Measurements from ENCODE around the gene SSBP1. TPM values are rescaled to one million over a fixed set of nuclear protein-coding genes. Genes with fewer than 3 reads are reported as not detected.

The SSBP1 gene
- polyA plus RNA-seq, 2 donors, result 159 to 209 TPM

DNA sequence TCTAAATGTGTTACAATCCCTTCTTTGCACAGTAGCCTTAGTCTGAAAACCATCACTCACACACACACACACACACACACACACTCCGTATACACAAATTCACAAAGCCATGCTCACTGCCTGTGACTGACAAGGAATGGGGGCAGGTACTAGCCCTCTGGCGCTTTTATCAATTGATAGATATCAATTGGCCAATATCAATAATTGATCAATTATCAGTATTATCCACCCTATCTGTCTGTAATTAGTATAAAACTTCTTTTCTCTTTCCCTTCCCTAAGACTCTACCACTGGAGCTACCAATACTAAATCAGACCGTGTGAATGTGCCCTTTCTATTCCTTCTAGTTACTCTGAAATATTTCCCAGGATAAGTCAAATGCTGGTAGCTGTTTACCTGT is 38.3 kb upstream of the SSBP1 start:
- WGBS, 2 donors, result 69 to 77% methylated on average over 3 of the region's 3 CpGs
- Histone ChIP-seq H3K36me3 (ENCODE audit: control insufficient read depth in 2 of 2, insufficient read depth in 2 of 2, low read length in 1 of 2) (no peaks in the 10 kb centered on the region), H3K27ac (ENCODE audit: low read depth in 2 of 2, low read length in 1 of 2) (no peak overlapping the region), H3K4me3 (ENCODE audit: low read depth in 1 of 2, low read length in 2 of 2) (no peak overlapping the region), H3K9me3 (ENCODE audit: control insufficient read depth in 2 of 2, insufficient read depth in 1 of 2, low read depth in 1 of 2, low read length in 1 of 2) (no peaks in the 10 kb centered on the region), H3K27me3 (ENCODE audit: control insufficient read depth in 1 of 2, insufficient read depth in 2 of 2, low read length in 2 of 2) (no peaks in the 10 kb centered on the region), H3K4me1 (ENCODE audit: control insufficient read depth in 2 of 2, insufficient read depth in 2 of 2, low read length in 1 of 2) (peaks cover 5 to 11% of the 10 kb centered on the region in 2 donors)

DNA sequence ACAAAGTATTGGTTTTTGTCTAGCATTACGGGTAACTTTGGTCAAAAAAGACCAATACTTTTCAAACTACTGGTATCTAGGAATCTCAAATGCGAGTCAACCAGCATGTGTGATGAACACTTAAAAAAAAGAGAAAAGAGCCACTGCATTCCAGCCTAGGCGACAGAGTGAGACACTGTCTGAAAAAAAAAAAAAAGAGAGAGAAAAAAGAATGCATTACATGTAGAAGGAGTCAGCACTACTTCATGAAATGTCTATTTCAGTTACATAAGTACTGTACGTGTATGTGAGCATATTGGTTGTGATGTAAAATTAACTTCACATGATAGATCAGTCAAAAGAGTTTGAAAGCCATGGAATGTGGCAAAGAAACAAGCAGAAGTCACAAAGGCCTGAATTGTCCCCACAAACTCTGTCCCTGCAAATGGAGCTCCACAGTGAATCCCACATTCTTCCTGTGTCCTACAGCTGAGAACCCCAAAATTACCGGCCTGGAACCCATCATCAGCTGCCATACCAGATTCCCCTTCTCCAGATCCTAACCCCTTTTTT is 37.8 kb upstream of the SSBP1 start:
- Histone ChIP-seq H3K4me3 (ENCODE audit: low read depth in 1 of 2, low read length in 2 of 2) (peak overlapping the region in 1 of 2 donors; percentile 68), H3K9me3 (ENCODE audit: control insufficient read depth in 2 of 2, insufficient read depth in 1 of 2, low read depth in 1 of 2, low read length in 1 of 2) (no peaks in the 10 kb centered on the region), H3K27me3 (ENCODE audit: control insufficient read depth in 1 of 2, insufficient read depth in 2 of 2, low read length in 2 of 2) (no peaks in the 10 kb centered on the region), H3K27ac (ENCODE audit: low read depth in 2 of 2, low read length in 1 of 2) (no peak overlapping the region), H3K4me1 (ENCODE audit: control insufficient read depth in 2 of 2, insufficient read depth in 2 of 2, low read length in 1 of 2) (peaks cover 5 to 11% of the 10 kb centered on the region in 2 donors), H3K36me3 (ENCODE audit: control insufficient read depth in 2 of 2, insufficient read depth in 2 of 2, low read length in 1 of 2) (no peaks in the 10 kb centered on the region)
- WGBS, 2 donors, result 61 to 65% methylated on average over 5 of the region's 5 CpGs

DNA sequence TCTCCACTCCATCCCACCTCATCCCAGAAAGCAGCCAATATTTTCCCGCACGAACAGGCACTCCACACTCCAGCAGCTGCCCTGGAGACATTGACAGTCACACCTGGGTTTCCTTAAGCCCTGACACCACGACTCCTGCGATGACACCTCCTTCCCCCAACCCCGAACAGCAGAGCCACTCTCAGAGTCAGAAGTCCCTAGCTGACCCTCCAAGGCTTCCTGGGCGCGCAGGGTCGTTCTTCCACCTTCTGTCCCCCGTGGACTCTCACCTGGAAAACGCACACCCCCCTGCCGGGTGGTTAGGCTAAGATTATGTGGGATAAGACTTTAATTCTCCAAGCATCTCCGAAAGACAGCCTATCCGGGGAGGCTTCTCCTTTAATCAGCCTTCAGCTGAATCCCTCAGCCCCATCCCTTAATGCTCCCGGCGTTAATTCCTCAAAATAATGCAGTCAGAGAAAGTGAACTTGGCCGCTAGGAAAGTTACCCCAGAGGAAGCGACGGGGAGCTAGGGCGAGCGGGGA is 37.2 kb upstream of the SSBP1 start:
- Histone ChIP-seq H3K27me3 (ENCODE audit: control insufficient read depth in 1 of 2, insufficient read depth in 2 of 2, low read length in 2 of 2) (no peaks in the 10 kb centered on the region), H3K27ac (ENCODE audit: low read depth in 2 of 2, low read length in 1 of 2) (peak overlapping the region; percentile 67 to 82), H3K36me3 (ENCODE audit: control insufficient read depth in 2 of 2, insufficient read depth in 2 of 2, low read length in 1 of 2) (no peaks in the 10 kb centered on the region), H3K9me3 (ENCODE audit: control insufficient read depth in 2 of 2, insufficient read depth in 1 of 2, low read depth in 1 of 2, low read length in 1 of 2) (no peaks in the 10 kb centered on the region), H3K4me1 (ENCODE audit: control insufficient read depth in 2 of 2, insufficient read depth in 2 of 2, low read length in 1 of 2) (peaks cover 5 to 8% of the 10 kb centered on the region in 2 donors), H3K4me3 (ENCODE audit: low read depth in 1 of 2, low read length in 2 of 2) (peak overlapping the region; percentile 31 to 68)
- WGBS, 2 donors, result 8 to 9% methylated on average over 20 of the region's 20 CpGs

DNA sequence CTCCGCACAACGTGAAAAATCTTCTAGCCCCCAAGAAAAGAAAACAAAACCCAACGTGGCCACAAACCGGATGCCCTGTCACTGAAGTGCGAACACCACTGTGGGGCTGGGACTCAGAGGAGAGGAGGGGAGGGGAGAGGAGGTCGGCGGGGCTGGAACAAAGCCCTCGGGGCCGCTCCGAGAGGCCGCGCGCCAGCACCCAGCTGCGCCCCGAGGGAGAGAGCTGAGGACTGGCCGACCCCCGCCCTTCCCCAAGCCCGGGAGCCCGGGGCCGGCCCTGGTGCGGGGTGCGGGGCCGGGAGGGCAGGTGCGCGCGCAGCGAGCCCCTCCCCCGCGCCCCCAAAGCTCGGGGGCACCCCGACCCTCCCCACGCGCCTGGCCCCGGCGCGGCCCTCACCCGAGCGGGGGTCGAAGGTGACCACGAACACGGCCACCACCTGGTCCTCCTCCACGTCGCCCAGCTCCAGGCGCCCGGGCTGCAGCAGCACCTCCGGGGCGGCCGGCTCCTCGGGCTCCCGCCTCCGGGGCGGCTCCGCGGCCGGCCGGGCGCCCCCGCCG is 36.6 kb upstream of the SSBP1 start:
- H3K27me3 ChIP-seq (ENCODE audit: control insufficient read depth in 1 of 2, insufficient read depth in 2 of 2, low read length in 2 of 2), result no peaks in the 10 kb centered on the region
- peak overlapping the region; percentile 60 to 82 for H3K27ac ChIP-seq (ENCODE audit: low read depth in 2 of 2, low read length in 1 of 2)
- H3K4me3 ChIP-seq (ENCODE audit: low read depth in 1 of 2, low read length in 2 of 2), result peak overlapping the region; percentile 68 to 75
- peaks cover 5 to 7% of the 10 kb centered on the region in 2 donors for H3K4me1 ChIP-seq (ENCODE audit: control insufficient read depth in 2 of 2, insufficient read depth in 2 of 2, low read length in 1 of 2)
- no peaks in the 10 kb centered on the region for H3K9me3 ChIP-seq (ENCODE audit: control insufficient read depth in 2 of 2, insufficient read depth in 1 of 2, low read depth in 1 of 2, low read length in 1 of 2)
- no peaks in the 10 kb centered on the region for H3K36me3 ChIP-seq (ENCODE audit: control insufficient read depth in 2 of 2, insufficient read depth in 2 of 2, low read length in 1 of 2)
- 0 to 1% methylated on average over 28 to 59 of the region's 59 CpGs for WGBS, 2 donors

DNA sequence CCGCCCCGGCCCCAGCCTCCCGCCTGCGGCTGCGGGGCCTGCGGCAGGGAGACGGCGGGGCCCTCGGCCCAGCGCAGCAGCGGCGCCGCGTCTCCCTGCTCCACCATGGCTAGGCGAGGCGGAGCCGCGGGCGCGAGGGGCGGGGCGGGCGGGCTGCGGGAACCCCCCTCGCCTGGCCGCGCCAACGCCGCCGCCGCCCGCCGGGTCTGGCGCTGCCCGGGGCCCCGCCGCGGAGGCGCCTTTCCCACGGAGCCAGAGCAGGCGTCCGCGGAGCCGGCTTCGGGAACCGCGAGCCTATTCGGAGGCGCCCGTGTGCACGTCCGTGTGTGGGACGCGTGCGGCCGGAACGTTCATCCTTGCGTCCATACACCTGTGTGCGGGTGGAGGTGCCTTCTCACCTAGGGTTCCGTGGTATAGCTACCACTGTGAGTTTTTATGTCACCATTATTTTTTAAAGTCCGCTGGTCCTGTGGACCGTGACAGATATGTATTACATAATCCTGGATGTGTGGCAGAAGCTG is 36.1 kb upstream of the SSBP1 start, which contains the start of gene DENND11:
Gene DENND11, minus strand, starts transcription at position 120 of the 521 bp plus-strand sequence. Its CDS starts 13 bp downstream, at position 107.
- Histone ChIP-seq H3K4me1 (ENCODE audit: control insufficient read depth in 2 of 2, insufficient read depth in 2 of 2, low read length in 1 of 2) (peaks cover 4 to 5% of the 10 kb centered on the region in 2 donors), H3K27ac (ENCODE audit: low read depth in 2 of 2, low read length in 1 of 2) (peak within 1 kb of the TSS; percentile 67 to 82), H3K36me3 (ENCODE audit: control insufficient read depth in 2 of 2, insufficient read depth in 2 of 2, low read length in 1 of 2) (no peaks in the 10 kb centered on the region), H3K4me3 (ENCODE audit: low read depth in 1 of 2, low read length in 2 of 2) (peak within 1 kb of the TSS; percentile 68 to 75), H3K27me3 (ENCODE audit: control insufficient read depth in 1 of 2, insufficient read depth in 2 of 2, low read length in 2 of 2) (no peaks in the 10 kb centered on the region), H3K9me3 (ENCODE audit: control insufficient read depth in 2 of 2, insufficient read depth in 1 of 2, low read depth in 1 of 2, low read length in 1 of 2) (no peaks in the 10 kb centered on the region)
- 0 to 1% methylated on average over 49 to 62 of the region's 62 CpGs for WGBS, 2 donors

DNA sequence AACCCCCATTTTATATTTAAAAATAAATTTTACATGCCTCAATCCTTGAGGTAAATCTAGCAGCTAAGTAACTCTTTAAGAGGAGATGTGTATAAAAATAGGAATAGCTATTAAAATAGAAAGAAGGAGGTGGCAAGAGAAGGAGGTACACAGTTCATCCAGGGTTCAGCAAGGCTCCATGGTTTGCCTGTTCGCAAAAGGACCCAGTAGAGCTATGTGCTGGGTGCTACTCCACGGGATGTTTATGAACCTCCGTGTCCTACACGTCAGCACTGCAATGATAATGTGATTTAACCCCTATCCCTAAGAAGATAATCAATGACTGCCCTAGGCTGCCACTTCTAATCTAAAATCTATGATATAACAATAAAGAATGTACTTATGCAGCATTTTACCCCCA is 35.3 kb upstream of the SSBP1 start:
- Histone ChIP-seq H3K9me3 (ENCODE audit: control insufficient read depth in 2 of 2, insufficient read depth in 1 of 2, low read depth in 1 of 2, low read length in 1 of 2) (no peaks in the 10 kb centered on the region), H3K36me3 (ENCODE audit: control insufficient read depth in 2 of 2, insufficient read depth in 2 of 2, low read length in 1 of 2) (no peaks in the 10 kb centered on the region), H3K27ac (ENCODE audit: low read depth in 2 of 2, low read length in 1 of 2) (no peak overlapping the region), H3K27me3 (ENCODE audit: control insufficient read depth in 1 of 2, insufficient read depth in 2 of 2, low read length in 2 of 2) (no peaks in the 10 kb centered on the region), H3K4me1 (ENCODE audit: control insufficient read depth in 2 of 2, insufficient read depth in 2 of 2, low read length in 1 of 2) (peaks cover 4 to 5% of the 10 kb centered on the region in 2 donors), H3K4me3 (ENCODE audit: low read depth in 1 of 2, low read length in 2 of 2) (no peak overlapping the region)
- 53 to 76% methylated on average over 4 of the region's 4 CpGs for WGBS, 2 donors

DNA sequence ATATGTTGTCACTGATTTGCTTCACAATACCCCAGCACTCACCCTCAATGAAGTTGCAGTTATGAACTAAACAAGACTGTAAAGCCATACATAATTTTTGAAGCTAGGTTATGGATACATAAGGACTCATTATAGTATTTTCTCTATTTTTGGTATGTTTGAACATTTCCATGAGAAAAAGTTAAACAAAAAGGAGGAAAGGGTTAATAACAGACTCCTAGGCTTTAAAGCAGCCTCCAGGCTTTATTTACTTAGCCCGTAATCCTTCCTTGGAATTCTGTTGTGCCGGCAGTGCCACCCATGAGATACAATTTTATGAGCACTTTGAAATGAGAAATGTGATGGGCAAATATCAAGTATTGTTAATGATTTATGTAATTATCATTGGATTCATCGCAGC is 34.0 kb upstream of the SSBP1 start:
- Histone ChIP-seq H3K27me3 (ENCODE audit: control insufficient read depth in 1 of 2, insufficient read depth in 2 of 2, low read length in 2 of 2) (no peaks in the 10 kb centered on the region), H3K27ac (ENCODE audit: low read depth in 2 of 2, low read length in 1 of 2) (no peak overlapping the region), H3K4me3 (ENCODE audit: low read depth in 1 of 2, low read length in 2 of 2) (no peak overlapping the region), H3K4me1 (ENCODE audit: control insufficient read depth in 2 of 2, insufficient read depth in 2 of 2, low read length in 1 of 2) (peaks cover 3 to 4% of the 10 kb centered on the region in 2 donors), H3K9me3 (ENCODE audit: control insufficient read depth in 2 of 2, insufficient read depth in 1 of 2, low read depth in 1 of 2, low read length in 1 of 2) (no peaks in the 10 kb centered on the region), H3K36me3 (ENCODE audit: control insufficient read depth in 2 of 2, insufficient read depth in 2 of 2, low read length in 1 of 2) (no peaks in the 10 kb centered on the region)
- WGBS, 2 donors, result 40 to 60% methylated on average over 3 of the region's 3 CpGs

DNA sequence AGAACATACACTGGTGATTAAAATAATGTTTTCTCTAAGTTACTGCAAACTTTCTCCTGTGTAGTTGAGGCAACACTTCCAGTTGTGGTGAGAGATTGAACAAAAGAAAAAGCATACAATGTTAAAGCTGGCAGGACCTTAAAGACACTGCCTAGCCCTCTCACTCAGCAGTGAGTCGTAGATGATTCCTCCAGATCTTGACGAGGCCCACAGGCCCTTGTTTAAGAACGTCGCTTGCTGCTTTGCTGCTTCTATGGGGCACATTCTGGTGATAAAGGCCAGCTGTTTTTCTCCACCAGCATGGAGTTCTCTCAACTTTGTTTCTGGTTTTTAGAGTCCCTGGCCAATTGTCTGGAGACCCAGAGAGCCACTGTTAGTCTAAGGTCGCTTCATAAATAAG is 33.4 kb upstream of the SSBP1 start:
- Histone ChIP-seq H3K9me3 (ENCODE audit: control insufficient read depth in 2 of 2, insufficient read depth in 1 of 2, low read depth in 1 of 2, low read length in 1 of 2) (no peaks in the 10 kb centered on the region), H3K27me3 (ENCODE audit: control insufficient read depth in 1 of 2, insufficient read depth in 2 of 2, low read length in 2 of 2) (no peaks in the 10 kb centered on the region), H3K36me3 (ENCODE audit: control insufficient read depth in 2 of 2, insufficient read depth in 2 of 2, low read length in 1 of 2) (no peaks in the 10 kb centered on the region), H3K27ac (ENCODE audit: low read depth in 2 of 2, low read length in 1 of 2) (no peak overlapping the region), H3K4me1 (ENCODE audit: control insufficient read depth in 2 of 2, insufficient read depth in 2 of 2, low read length in 1 of 2) (peaks cover 3 to 4% of the 10 kb centered on the region in 2 donors), H3K4me3 (ENCODE audit: low read depth in 1 of 2, low read length in 2 of 2) (no peak overlapping the region)
- 74 to 81% methylated on average over 5 of the region's 5 CpGs for WGBS, 2 donors

DNA sequence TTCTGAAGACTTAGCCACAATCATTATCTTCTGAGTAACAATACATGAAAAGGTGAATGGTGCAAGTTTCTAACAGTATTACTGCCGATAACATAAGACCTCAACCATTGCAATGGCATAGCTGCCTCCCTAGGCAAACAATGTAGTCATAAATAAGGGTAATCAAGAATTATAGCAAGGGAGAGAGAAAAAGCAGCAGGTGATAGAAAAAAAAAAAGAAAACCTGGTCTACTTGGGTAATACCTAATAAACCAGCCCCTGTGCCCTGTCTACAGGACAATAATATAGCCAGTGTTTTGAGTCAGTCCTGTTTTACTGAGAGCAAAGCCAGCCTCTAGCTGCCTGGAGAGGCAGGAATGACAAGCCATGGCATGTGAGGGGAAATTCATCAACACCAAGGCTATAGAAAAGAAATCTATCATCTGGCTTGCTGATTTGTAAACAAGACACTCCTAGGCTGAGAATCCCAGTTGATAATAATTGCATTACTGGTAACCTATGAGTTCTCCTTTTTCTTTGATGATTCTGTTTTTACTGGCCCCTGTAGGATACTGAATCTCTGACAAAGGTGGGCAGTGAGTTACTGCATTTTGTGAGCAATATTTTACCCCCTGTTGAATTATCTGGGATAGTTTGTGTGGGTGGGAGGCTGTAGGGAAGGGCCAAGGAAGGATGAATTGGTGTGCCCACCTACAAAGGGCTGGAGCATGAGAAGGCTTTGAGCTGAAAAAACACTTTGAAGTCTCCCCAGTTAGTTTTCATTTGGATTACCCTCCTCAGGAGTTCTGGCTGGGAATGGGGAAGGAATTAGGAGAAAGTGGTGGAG is 31.7 kb upstream of the SSBP1 start:
- no peak overlapping the region for H3K4me3 ChIP-seq (ENCODE audit: low read depth in 1 of 2, low read length in 2 of 2)
- no peaks in the 10 kb centered on the region for H3K27me3 ChIP-seq (ENCODE audit: control insufficient read depth in 1 of 2, insufficient read depth in 2 of 2, low read length in 2 of 2)
- no peaks in the 10 kb centered on the region for H3K4me1 ChIP-seq (ENCODE audit: control insufficient read depth in 2 of 2, insufficient read depth in 2 of 2, low read length in 1 of 2)
- 68 to 74% methylated on average over 1 of the region's 1 CpG for WGBS, 2 donors
- H3K36me3 ChIP-seq (ENCODE audit: control insufficient read depth in 2 of 2, insufficient read depth in 2 of 2, low read length in 1 of 2), result no peaks in the 10 kb centered on the region
- no peak overlapping the region for H3K27ac ChIP-seq (ENCODE audit: low read depth in 2 of 2, low read length in 1 of 2)
- H3K9me3 ChIP-seq (ENCODE audit: control insufficient read depth in 2 of 2, insufficient read depth in 1 of 2, low read depth in 1 of 2, low read length in 1 of 2), result no peaks in the 10 kb centered on the region
